ENCODE results near the gene DCAF11. TPM values are rescaled to one million over a fixed set of nuclear protein-coding genes. Genes with fewer than 3 reads are reported as not detected.
A peak's percentile ranks its signal among the peaks of the same experiment; 100 is the strongest.

DCAF11 gene
- total and polyA plus RNA-seq, 2 donors (not counting 1 experiment from before 2014, with no cell fraction given) = 64.5 to 96.3 TPM

GRCh38 chr14:24077086-24077485 is 37.5 kb upstream of the DCAF11 start:
- ATAC-seq (ENCODE audit: low read depth) (no peak), DNase-seq (no peak)
- H3K9ac ChIP-seq (ENCODE audit: low read length) = no peak overlapping the region
- H3K27me3 ChIP-seq (replicated peaks in 1 of 4; ENCODE audit: control extremely low read depth in 1 of 4, control insufficient read depth in 3 of 4, insufficient read depth in 4 of 4, low read length in 3 of 4) = peaks cover 0 to 3% (median 0%) of the 10 kb centered on the region in 4 experiments
- H3K9me3 ChIP-seq (ENCODE audit: control extremely low read depth in 1 of 3, control insufficient read depth in 2 of 3, insufficient read depth in 1 of 3, low read length in 2 of 3) = no peaks in the 10 kb centered on the region
- Mint-ChIP-seq H3K27ac (no peak overlapping the region), H3K27me3 (no peaks in the 10 kb centered on the region), H3K9me3 (ENCODE audit: insufficient read depth) (no peaks in the 10 kb centered on the region), H3K4me1 (peaks cover 41% of the 10 kb centered on the region), H3K4me3 (no peak overlapping the region)
- H4K20me1 ChIP-seq (ENCODE audit: control insufficient read depth, insufficient read depth, low read length, poor library complexity, severe bottlenecking) = no peaks in the 10 kb centered on the region
- H3K79me2 ChIP-seq (ENCODE audit: control insufficient read depth, insufficient read depth, low read length) = peaks cover 9% of the 10 kb centered on the region
- WGBS (ENCODE audit: insufficient coverage) = 93% methylated on average over 23 of the region's 23 CpGs
- H2AFZ ChIP-seq (ENCODE audit: insufficient read depth, low read depth, low read length, poor library complexity, severe bottlenecking) = no peak overlapping the region
- intact Hi-C loops (cut with micrococcal nuclease) = no loop called here
- no peaks in the 10 kb centered on the region for H3K36me3 ChIP-seq (replicated peaks in 1 of 2; ENCODE audit: control extremely low read depth in 1 of 2, control insufficient read depth in 1 of 2, extremely low read depth in 1 of 2, insufficient read depth in 2 of 2, low read length in 1 of 2)
- H3K4me2 ChIP-seq (replicated peaks; ENCODE audit: low read depth, low read length, poor library complexity, severe bottlenecking) = no peak overlapping the region
- H3K27ac ChIP-seq (ENCODE audit: low read length in 2 of 2) = no peak overlapping the region
- ChIA-PET POLR2A (no interaction called here), CTCF (interaction anchor here (1.2 to 3.8 kb wide), 2 partner anchors 14 to 19 kb away, joined by 5 to 13 read pairs; no protein-coding TSS in a partner anchor)
- peaks cover 31 to 38% of the 10 kb centered on the region in 2 donors for H3K4me1 ChIP-seq (ENCODE audit: control insufficient read depth in 2 of 2, insufficient read depth in 2 of 2, low read length in 2 of 2)
- no peak overlapping the region for H3K4me3 ChIP-seq (ENCODE audit: control extremely low read depth in 1 of 5, extremely low read depth in 1 of 5, insufficient read depth in 1 of 5, low read depth in 2 of 5, low read length in 4 of 5)
- TF ChIP-seq EZH2 (IDR thresholded peaks at IDR 0.05; ENCODE audit: borderline replicate concordance, insufficient read depth, low read depth, low read length, poor library complexity, severe bottlenecking) (no peak), CTCF (IDR thresholded peaks at IDR 0.05) (no peak)

- Mint-ChIP-seq H3K4me3 (peak overlapping the region; percentile 5), H3K27ac (no peak overlapping the region), H3K4me1 (peaks cover 43% of the 10 kb centered on the region), H3K27me3 (no peaks in the 10 kb centered on the region), H3K9me3 (ENCODE audit: insufficient read depth) (no peaks in the 10 kb centered on the region)
- Histone ChIP-seq H3K9ac (ENCODE audit: low read length) (no peak overlapping the region), H3K4me2 (replicated peaks; ENCODE audit: low read depth, low read length, poor library complexity, severe bottlenecking) (no peak overlapping the region), H3K9me3 (ENCODE audit: control extremely low read depth in 1 of 3, control insufficient read depth in 2 of 3, insufficient read depth in 1 of 3, low read length in 2 of 3) (no peaks in the 10 kb centered on the region), H3K36me3 (replicated peaks in 1 of 2; ENCODE audit: control extremely low read depth in 1 of 2, control insufficient read depth in 1 of 2, extremely low read depth in 1 of 2, insufficient read depth in 2 of 2, low read length in 1 of 2) (no peaks in the 10 kb centered on the region), H2AFZ (ENCODE audit: insufficient read depth, low read depth, low read length, poor library complexity, severe bottlenecking) (no peak overlapping the region), H3K79me2 (ENCODE audit: control insufficient read depth, insufficient read depth, low read length) (peaks cover 9% of the 10 kb centered on the region), H3K4me1 (ENCODE audit: control insufficient read depth in 2 of 2, insufficient read depth in 2 of 2, low read length in 2 of 2) (peaks cover 31 to 38% of the 10 kb centered on the region in 2 donors), H4K20me1 (ENCODE audit: control insufficient read depth, insufficient read depth, low read length, poor library complexity, severe bottlenecking) (no peaks in the 10 kb centered on the region), H3K27me3 (replicated peaks in 1 of 4; ENCODE audit: control extremely low read depth in 1 of 4, control insufficient read depth in 3 of 4, insufficient read depth in 4 of 4, low read length in 3 of 4) (no peaks in the 10 kb centered on the region), H3K27ac (ENCODE audit: low read length in 2 of 2) (no peak overlapping the region), H3K4me3 (ENCODE audit: control extremely low read depth in 1 of 5, extremely low read depth in 1 of 5, insufficient read depth in 1 of 5, low read depth in 2 of 5, low read length in 4 of 5) (no peak overlapping the region)
- ChIA-PET POLR2A (no interaction called here), CTCF (no interaction called here)
- TF ChIP-seq CTCF (IDR thresholded peaks at IDR 0.05) = no peak
- no peak for TF ChIP-seq EZH2 (IDR thresholded peaks at IDR 0.05; ENCODE audit: borderline replicate concordance, insufficient read depth, low read depth, low read length, poor library complexity, severe bottlenecking)
- DNase-seq = no peak
- intact Hi-C loops (cut with micrococcal nuclease) = no loop called here
- 49% methylated on average over 2 of the region's 3 CpGs for WGBS (ENCODE audit: insufficient coverage)
- ATAC-seq (ENCODE audit: low read depth) = no peak
Observed at GRCh38 chr14:24078146-24078545, 36.4 kb upstream of the DCAF11 start.
